Uterus (tissue), 4 donors: ENCODE data around the gene TMEM218. TPM values are rescaled to one million over a fixed set of nuclear protein-coding genes. Genes with fewer than 3 reads are reported as not detected.

Source experiments
- DNase-seq, 2 donors: peaks; one replicate each; pipeline ENCODE4 v3.0.0-alpha.2; 2019 to 2020
- H3K27ac ChIP-seq, 2 donors: fragments of 200-600 bp; sonication (generic); 1 replicate in 1 of 2; 2 replicates in 1 of 2; pipeline ENCODE4 v1.5.1; 2016 to 2018
- H3K27me3 ChIP-seq, 2 donors: fragments of 200-600 bp; sonication (generic); one replicate each; pipeline ENCODE4 v1.5.1; 2018 to 2019; ENCODE audit warnings: control low read depth in 1 of 2
- H3K36me3 ChIP-seq, 2 donors: fragments of 200-600 bp; sonication (generic); one replicate each; pipeline ENCODE4 v1.5.1; 2019; ENCODE audit warnings: control low read depth in 1 of 2
- H3K4me1 ChIP-seq, 2 donors: fragments of 200-600 bp; sonication (generic); one replicate each; pipeline ENCODE4 v1.5.1; 2018 to 2019; ENCODE audit warnings: control low read depth in 1 of 2
- H3K4me3 ChIP-seq, 2 donors: fragments of 200-600 bp; sonication (generic); 1 replicate in 1 of 2; 2 replicates in 1 of 2; pipeline ENCODE4 v1.5.1; 2018 to 2019; ENCODE audit warnings: mild to moderate bottlenecking in 1 of 2
- H3K9me3 ChIP-seq, 2 donors: fragments of 200-600 bp; sonication (generic); one replicate each; pipeline ENCODE4 v1.5.1; 2019; ENCODE audit warnings: control low read depth in 1 of 2
- POLR2A ChIP-seq, 2 donors: fragments of 450-650 bp; IDR thresholded peaks; one replicate each; pipeline ENCODE4 v1.6.1; 2016; ENCODE audit warnings: antibody characterized with exemption in 2 of 2, mild to moderate bottlenecking in 1 of 2, moderate library complexity in 1 of 2
- intact Hi-C: fragments of 100-400 bp; cut with DNase I; formaldehyde crosslinking; loops from one replicate; pipeline ENCODE4 v1.15.1; 2023; ENCODE audit warnings: low total_unique reads
- total RNA-seq, 4 donors: library from RNA; depleted of rRNA in 3 of 4; stranded (reverse); fragments of >200 nt in 3 of 4; gene quantifications; one replicate each; pipeline versions ENCODE4 v1.1.0 to v1.2.4, GENCODE V29; 2014 to 2023
- TF ChIP-seq, protein P1 (sequence below), 4 experiments: fragments of 200-600 bp in 2 of 4; fragments of 450-650 bp in 2 of 4; sonication (generic) in 2 of 4; IDR thresholded peaks; one replicate each; pipeline ENCODE4 v1.5.1; 2016 to 2019; ENCODE audit warnings: antibody characterized with exemption in 4 of 4, mild to moderate bottlenecking in 2 of 4, moderate library complexity in 1 of 4
- donor health status: DM: yes; HTN: yes; CAD: no.

The TMEM218 gene
- total RNA-seq, 4 donors from 2014 or later, result 3.2 to 45.9 (median 12.0) TPM

DNA sequence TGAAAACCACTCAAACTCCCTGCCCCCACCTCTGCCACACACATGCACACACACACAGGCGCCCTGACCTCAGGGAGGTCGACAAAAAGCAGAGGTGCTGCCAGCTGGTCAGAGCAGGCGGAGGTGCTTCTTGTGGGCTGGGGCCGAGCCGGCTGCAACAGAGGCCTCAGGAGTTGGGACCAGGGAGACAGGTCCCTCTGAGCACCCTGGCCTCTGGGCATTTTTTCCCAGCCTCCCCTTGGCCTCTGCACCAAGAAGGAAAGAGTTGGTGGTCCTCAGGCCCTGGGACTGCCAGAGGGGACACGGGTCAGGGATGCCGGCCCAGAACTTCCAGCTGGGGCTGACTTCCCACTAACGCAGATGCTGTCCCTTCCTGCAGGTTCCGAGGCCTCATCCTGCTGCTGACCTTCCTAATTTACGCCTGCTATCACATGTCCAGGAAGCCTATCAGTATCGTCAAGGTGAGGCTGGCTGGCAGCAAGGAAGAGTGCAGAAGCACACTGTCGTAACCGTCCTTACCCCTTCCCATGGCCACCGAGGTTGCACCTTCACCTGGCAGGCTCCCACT is 35.0 kb downstream of the TMEM218 start:
- no peaks in the 10 kb centered on the region for H3K36me3 ChIP-seq
- H3K9me3 ChIP-seq, result no peaks in the 10 kb centered on the region
- DNase-seq, result no peak
- no peaks in the 10 kb centered on the region for H3K27me3 ChIP-seq
- H3K27ac ChIP-seq, result no peak overlapping the region
- H3K4me1 ChIP-seq, result no peaks in the 10 kb centered on the region
- no peak for TF ChIP-seq POLR2A (IDR thresholded peaks at IDR 0.05)
- TF ChIP-seq, protein P1, sequence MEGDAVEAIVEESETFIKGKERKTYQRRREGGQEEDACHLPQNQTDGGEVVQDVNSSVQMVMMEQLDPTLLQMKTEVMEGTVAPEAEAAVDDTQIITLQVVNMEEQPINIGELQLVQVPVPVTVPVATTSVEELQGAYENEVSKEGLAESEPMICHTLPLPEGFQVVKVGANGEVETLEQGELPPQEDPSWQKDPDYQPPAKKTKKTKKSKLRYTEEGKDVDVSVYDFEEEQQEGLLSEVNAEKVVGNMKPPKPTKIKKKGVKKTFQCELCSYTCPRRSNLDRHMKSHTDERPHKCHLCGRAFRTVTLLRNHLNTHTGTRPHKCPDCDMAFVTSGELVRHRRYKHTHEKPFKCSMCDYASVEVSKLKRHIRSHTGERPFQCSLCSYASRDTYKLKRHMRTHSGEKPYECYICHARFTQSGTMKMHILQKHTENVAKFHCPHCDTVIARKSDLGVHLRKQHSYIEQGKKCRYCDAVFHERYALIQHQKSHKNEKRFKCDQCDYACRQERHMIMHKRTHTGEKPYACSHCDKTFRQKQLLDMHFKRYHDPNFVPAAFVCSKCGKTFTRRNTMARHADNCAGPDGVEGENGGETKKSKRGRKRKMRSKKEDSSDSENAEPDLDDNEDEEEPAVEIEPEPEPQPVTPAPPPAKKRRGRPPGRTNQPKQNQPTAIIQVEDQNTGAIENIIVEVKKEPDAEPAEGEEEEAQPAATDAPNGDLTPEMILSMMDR (IDR thresholded peaks at IDR 0.05), result no peak
- no peak overlapping the region for H3K4me3 ChIP-seq
- intact Hi-C loops, result no loop called here

DNA sequence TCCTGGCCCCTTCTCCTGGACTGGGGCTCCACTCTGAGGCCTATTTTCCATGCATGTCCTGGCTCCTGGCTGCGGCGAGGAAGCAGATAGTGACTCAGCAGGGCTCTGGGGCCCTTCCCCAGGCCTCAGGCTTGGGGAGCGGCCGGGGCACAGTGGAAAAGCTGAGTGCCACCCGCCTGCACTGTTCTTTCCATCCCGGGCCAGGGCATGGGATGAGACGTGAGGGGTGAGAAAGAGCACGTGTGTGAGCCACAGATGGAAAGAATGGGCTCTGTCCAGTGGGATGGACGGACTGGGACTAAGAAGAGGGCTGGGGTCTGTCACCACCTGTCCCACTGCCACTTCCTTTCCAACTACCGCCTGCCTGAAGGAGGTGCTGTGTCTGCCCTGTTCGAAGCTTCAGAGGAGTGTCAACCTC is 35.5 kb downstream of the TMEM218 start:
- H3K27me3 ChIP-seq, result no peaks in the 10 kb centered on the region
- H3K27ac ChIP-seq, result no peak overlapping the region
- H3K4me3 ChIP-seq, result no peak overlapping the region
- no peaks in the 10 kb centered on the region for H3K9me3 ChIP-seq
- DNase-seq, result no peak
- no peak for TF ChIP-seq POLR2A (IDR thresholded peaks at IDR 0.05)
- TF ChIP-seq, protein P1 (IDR thresholded peaks at IDR 0.05), result no peak
- H3K4me1 ChIP-seq, result no peaks in the 10 kb centered on the region
- intact Hi-C loops, result no loop called here
- H3K36me3 ChIP-seq, result no peaks in the 10 kb centered on the region

DNA sequence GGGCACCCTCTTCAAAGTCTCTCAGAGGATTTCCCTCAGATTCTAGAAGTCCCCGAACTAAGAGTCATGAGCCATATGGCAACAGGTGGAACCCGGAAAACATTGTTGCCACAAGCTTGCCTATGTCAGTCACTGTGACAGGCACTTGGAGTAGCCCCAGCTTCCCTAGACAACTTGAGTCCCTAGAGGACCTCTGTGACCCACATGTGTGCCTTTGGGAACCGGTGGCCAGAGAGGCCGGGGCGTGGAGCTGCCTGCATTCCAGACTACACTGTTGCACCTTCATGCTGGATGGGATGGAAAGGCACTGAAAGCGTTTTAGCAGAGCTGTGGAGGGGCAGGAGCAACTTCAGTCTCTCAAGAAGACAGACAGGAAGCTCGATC is 36.2 kb downstream of the TMEM218 start:
- no peak for DNase-seq
- H3K36me3 ChIP-seq, result no peaks in the 10 kb centered on the region
- TF ChIP-seq, protein P1 (IDR thresholded peaks at IDR 0.05), result no peak
- no peak overlapping the region for H3K4me3 ChIP-seq
- no peaks in the 10 kb centered on the region for H3K4me1 ChIP-seq
- H3K27ac ChIP-seq, result no peak overlapping the region
- H3K9me3 ChIP-seq, result no peaks in the 10 kb centered on the region
- no peaks in the 10 kb centered on the region for H3K27me3 ChIP-seq
- intact Hi-C loops, result no loop called here

- Histone ChIP-seq H3K4me3 (no peak overlapping the region), H3K27ac (no peak overlapping the region), H3K36me3 (no peaks in the 10 kb centered on the region), H3K27me3 (no peaks in the 10 kb centered on the region), H3K4me1 (no peaks in the 10 kb centered on the region), H3K9me3 (no peaks in the 10 kb centered on the region)
- no peak for TF ChIP-seq POLR2A (IDR thresholded peaks at IDR 0.05)
- TF ChIP-seq, protein P1 (IDR thresholded peaks at IDR 0.05), result no peak
- intact Hi-C loops, result no loop called here
- DNase-seq, result no peak
These were observed 36.8 kb downstream of the TMEM218 start for GRCh38 chr11:125074511-125075241.

DNA sequence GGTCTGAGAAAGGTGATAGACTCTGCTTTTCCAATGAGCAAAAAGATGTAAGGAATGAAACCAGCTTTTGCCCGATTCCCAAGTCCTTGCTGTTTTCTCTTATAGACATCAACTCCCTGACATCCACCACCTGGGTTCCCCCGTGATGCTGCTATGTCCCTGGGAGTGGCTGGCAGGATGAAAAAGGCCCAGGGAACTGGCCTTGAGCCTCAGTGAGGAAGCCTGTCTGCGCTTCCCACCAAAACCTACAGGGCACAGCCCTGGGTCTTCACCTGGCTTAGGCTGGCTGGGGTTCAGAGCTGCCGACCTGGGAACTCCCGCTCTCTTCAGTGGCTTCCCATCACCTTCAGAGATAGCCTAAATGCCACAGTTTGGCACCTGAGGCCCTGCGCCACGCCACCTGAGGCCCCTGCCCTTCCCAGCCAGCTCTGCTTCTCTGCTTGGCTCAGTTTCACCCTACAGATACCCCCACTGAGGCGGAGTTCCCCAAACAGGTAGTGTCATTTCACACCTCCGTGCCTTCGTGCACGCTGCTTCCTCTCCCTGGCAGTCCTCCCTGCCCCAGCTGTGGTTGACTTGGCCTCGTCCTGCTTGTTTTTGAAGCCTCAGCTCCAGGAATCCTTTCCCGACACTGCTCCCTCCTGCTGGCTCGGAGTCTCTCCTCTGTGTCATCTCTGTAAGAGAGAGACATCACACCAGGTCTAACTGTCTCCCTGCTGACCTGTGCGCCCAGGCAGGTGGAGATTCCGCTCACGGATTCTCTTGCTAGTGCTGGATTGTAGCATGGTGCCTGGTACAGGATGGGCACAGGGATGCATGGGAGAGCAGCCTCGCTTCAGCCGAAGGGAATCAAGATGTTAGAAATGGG is 37.6 kb downstream of the TMEM218 start:
- Histone ChIP-seq H3K9me3 (no peaks in the 10 kb centered on the region), H3K27ac (no peak overlapping the region), H3K36me3 (no peaks in the 10 kb centered on the region), H3K27me3 (no peaks in the 10 kb centered on the region), H3K4me3 (no peak overlapping the region), H3K4me1 (no peaks in the 10 kb centered on the region)
- TF ChIP-seq, protein P1 (IDR thresholded peaks at IDR 0.05), result no peak
- DNase-seq, result no peak
- intact Hi-C loops, result no loop called here
